Inflammatory macrophage treated with lipopolysaccharide for 1 hour (primary cell): ENCODE results near the gene RORB.

Experiments
- DNase-seq, 2 donors: peaks; one replicate each; pipeline ENCODE4 v3.0.0-alpha.2; 2020 to 2022

The RORB gene

GRCh38 chr9:74721696-74722660 is 224.8 kb downstream of the RORB start:
- DNase-seq = no peak

DNA sequence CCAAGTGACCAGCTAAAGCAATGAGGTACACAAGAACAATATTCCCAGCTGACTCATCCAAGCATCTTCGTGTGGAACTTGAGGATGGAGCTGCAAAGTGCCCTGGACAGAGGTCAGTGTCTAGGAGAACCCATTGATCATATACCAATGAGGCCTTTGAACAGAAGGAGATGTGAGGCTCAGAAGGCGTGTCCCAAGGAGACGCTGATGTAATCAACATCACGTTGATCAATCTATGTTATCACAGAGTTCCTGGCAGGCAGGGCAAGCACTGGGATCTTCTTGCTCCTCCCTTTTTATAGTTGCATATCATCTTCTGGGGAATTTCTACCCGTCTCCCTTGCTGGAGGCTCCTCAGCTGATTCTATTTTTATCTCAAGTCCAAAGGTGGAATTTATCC is 227.2 kb downstream of the RORB start:
- DNase-seq = no peak

DNA sequence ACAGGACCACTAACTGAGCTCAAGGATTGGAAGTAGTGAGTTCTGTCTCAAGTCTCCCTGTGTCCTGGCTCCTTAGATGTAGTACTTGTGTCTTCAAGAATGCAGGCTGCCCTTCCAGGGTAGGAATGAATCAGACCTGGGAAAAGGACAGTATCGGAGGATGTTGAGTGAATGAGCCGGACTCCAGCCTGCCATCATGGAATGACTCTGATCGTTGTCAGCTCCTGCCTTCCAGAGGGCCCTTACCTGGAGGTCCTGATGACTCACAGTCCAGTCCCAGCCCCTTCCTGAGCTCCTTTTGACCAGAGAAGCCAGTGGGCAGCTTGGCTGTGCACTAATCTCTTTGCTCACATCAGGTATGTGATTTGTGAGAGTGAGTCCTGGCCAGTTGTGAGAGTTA is 229.4 kb downstream of the RORB start:
- DNase-seq = no peak

GRCh38 chr9:74728176-74728575 is 231.0 kb downstream of the RORB start:
- DNase-seq = no peak

DNA sequence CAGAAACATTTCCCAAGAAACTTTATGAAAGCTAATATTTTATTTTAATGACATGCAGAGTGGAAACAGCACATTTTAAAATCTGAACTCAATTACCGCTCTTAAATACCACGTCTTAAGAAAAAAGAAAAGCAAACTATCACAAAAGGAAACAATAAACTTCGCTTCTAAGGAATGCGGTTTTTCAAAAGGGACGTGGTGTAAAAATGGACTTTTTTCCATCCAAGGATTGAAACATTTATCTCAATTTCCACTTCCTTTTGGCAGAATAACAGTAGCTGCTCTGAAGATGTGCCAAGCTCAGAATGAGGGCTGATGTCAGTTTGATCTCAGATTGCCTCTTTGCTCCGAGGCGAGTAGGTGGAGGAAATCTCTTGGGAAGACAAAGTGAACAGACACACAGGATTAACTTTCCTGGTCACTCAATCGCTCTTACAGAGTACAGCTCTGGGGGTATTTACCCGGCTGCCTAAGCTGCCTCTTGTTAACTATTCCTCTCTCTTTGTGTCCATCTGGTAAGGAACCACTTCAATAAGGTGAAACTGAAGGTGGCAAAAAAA is 232.1 kb downstream of the RORB start:
- DNase-seq = no peak

- DNase-seq = no peak
Observed at GRCh38 chr9:74735761-74736160, 238.6 kb downstream of the RORB start.

DNA sequence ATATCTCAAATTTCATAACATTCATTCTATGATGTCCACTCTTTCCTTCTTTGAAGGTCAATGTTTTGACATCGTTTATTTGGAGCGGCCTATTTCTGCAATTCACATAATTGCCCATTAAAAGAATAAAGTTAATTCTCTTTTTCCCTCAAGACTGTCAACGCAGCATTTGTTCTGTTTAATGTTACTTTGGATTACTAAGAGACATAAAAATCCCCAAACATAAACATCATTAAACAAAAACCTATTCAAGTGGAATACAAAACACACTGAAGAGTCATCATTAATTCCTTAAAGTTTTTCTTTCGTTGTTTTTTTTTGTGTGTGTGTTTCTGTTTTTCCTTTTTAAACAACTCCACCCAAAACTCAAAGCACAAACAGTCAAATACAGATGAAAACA is 239.5 kb downstream of the RORB start:
- no peak for DNase-seq

- no peak for DNase-seq
Observed at GRCh38 chr9:74742191-74742790, 245.2 kb downstream of the RORB start.
